Mucosa of stomach (tissue), 1 donor: ENCODE results near the gene RFTN1.

Experiments used
- H3K27me3 ChIP-seq: one replicate; pipeline ENCODE4 v1.7.0; 2013; ENCODE audit warnings: mild to moderate bottlenecking, low read length; ENCODE audit not compliant: control insufficient read depth, insufficient read depth
- H3K36me3 ChIP-seq: one replicate; pipeline ENCODE4 v1.7.0; 2013; ENCODE audit warnings: low read length; ENCODE audit not compliant: control insufficient read depth, insufficient read depth
- H3K4me1 ChIP-seq: one replicate; pipeline ENCODE4 v1.7.0; 2013; ENCODE audit warnings: mild to moderate bottlenecking, low read length; ENCODE audit not compliant: control insufficient read depth, insufficient read depth
- H3K4me3 ChIP-seq: one replicate; pipeline ENCODE4 v1.7.0; 2013; ENCODE audit warnings: low read length
- H3K9ac ChIP-seq: one replicate; pipeline ENCODE4 v1.7.0; 2013; ENCODE audit warnings: mild to moderate bottlenecking, low read length, moderate library complexity
- H3K9me3 ChIP-seq: one replicate; pipeline ENCODE4 v1.7.0; 2013; ENCODE audit warnings: mild to moderate bottlenecking, low read length, moderate library complexity; ENCODE audit not compliant: control insufficient read depth
- donor health status: Pancreatic carcinoma.

Gene RFTN1

DNA sequence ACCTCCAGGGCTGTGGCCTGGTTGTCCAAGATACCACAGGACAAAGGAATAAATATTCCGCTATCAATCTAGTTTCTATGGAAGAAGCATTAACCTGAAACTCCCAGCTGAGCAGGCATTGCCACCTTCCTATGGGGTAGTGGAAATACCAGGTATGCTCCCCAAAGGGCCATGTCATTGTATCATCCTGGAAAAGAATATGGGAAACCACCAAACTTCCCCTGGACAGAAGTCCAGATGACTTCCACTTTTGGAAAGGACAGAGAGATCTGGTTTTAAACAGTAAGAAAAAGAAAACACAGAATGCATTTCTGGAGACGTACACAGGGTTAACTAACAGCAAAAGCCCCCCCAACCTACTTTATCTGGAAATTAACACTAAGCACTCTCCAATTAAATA is 100.2 kb downstream of the RFTN1 start:
- Histone ChIP-seq H3K27me3 (no peaks in the 10 kb centered on the region), H3K9me3 (no peaks in the 10 kb centered on the region), H3K36me3 (no peaks in the 10 kb centered on the region), H3K9ac (no peak overlapping the region), H3K4me3 (no peak overlapping the region), H3K4me1 (no peaks in the 10 kb centered on the region)

DNA sequence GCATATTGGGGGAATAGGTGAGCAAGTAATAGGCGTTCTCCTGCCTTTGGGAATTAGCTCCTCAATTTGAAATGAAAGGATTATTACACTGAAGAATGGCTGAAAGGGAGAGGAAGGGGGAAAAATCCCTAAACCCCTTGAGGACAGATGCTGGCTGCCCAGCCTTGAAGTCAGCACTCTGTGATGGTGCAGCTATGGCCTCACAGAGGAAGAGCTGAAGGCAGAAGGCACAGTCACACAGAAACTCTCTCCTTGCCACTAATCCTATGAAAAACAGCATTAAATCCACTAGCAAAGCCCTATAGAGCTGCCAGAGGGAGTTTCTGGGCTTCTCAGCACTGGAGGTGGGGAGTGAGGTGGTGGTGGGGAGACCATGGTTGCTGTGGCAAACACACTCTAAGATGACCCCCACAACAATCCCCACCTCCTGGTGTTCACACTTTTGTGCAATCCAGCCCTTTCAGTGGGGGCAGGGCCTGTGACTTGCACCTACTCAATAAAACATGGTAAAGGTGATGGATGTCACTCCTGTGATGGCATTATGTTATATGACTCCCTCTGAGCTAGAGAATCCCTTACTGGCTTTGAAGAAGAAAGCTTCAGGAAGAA is 101.2 kb downstream of the RFTN1 start:
- no peak overlapping the region for H3K9ac ChIP-seq
- H3K27me3 ChIP-seq = no peaks in the 10 kb centered on the region
- H3K36me3 ChIP-seq = no peaks in the 10 kb centered on the region
- H3K9me3 ChIP-seq = no peaks in the 10 kb centered on the region
- H3K4me1 ChIP-seq = no peaks in the 10 kb centered on the region
- no peak overlapping the region for H3K4me3 ChIP-seq

DNA sequence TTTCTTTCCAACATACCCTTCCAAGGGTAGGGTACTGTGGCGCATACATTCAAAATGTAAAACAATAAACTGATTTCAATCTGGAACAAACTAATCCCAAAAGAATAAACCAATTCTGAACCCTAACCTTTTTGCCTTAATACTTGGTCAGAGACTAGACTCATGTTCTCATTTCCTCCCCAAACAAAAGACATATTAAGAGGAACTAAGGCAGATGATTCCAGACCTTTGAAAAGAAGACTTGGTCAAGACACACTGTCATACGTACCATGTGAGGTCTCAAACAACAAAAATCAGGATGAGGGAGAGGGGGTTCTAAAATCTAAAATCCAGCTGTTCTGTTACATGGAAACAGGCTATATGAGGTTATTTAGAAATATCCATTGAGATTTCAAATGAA is 102.1 kb downstream of the RFTN1 start:
- no peaks in the 10 kb centered on the region for H3K36me3 ChIP-seq

GRCh38 chr3:16410659-16411058 is 102.8 kb downstream of the RFTN1 start:
- H3K4me1 ChIP-seq = no peaks in the 10 kb centered on the region
- H3K9me3 ChIP-seq = no peaks in the 10 kb centered on the region
- H3K36me3 ChIP-seq = no peaks in the 10 kb centered on the region
- H3K27me3 ChIP-seq = no peaks in the 10 kb centered on the region
- no peak overlapping the region for H3K4me3 ChIP-seq
- no peak overlapping the region for H3K9ac ChIP-seq

More for the DNA sequence above, 102.1 kb downstream of the RFTN1 start:
- Histone ChIP-seq H3K27me3 (no peaks in the 10 kb centered on the region), H3K9ac (no peak overlapping the region), H3K4me3 (no peak overlapping the region), H3K4me1 (no peaks in the 10 kb centered on the region), H3K9me3 (no peaks in the 10 kb centered on the region)

DNA sequence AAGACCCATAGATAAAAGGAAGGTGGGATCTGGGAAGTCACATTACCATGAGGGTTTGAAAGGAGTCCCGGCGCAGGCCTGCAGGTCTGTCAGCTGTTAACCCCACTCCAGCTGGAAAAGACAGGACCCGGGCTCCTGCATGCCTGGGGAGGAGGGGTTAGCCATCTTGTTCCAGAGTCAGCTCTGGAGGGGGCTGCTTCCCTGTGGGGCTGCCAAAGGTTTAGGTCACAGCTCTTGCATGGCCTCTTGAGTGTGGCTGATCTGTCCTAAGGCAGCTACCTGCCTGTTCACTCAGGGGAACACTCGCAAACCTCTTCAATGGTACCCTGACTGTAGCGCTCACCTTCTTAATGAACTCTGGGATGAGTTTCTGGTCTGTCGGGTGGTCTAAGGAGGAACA is 104.5 kb downstream of the RFTN1 start:
- no peaks in the 10 kb centered on the region for H3K9me3 ChIP-seq
- H3K36me3 ChIP-seq = no peaks in the 10 kb centered on the region
- no peak overlapping the region for H3K9ac ChIP-seq
- H3K27me3 ChIP-seq = no peaks in the 10 kb centered on the region
- no peaks in the 10 kb centered on the region for H3K4me1 ChIP-seq
- H3K4me3 ChIP-seq = no peak overlapping the region

- no peaks in the 10 kb centered on the region for H3K4me1 ChIP-seq
- no peaks in the 10 kb centered on the region for H3K9me3 ChIP-seq
- H3K36me3 ChIP-seq = no peaks in the 10 kb centered on the region
- H3K4me3 ChIP-seq = no peak overlapping the region
- H3K27me3 ChIP-seq = no peaks in the 10 kb centered on the region
- H3K9ac ChIP-seq = no peak overlapping the region
These were observed 106.1 kb downstream of the RFTN1 start for GRCh38 chr3:16407366-16407765.

GRCh38 chr3:16406579-16406978 is 106.9 kb downstream of the RFTN1 start:
- Histone ChIP-seq H3K27me3 (no peaks in the 10 kb centered on the region), H3K36me3 (no peaks in the 10 kb centered on the region), H3K4me3 (no peak overlapping the region), H3K9me3 (no peaks in the 10 kb centered on the region), H3K9ac (no peak overlapping the region), H3K4me1 (no peaks in the 10 kb centered on the region)

DNA sequence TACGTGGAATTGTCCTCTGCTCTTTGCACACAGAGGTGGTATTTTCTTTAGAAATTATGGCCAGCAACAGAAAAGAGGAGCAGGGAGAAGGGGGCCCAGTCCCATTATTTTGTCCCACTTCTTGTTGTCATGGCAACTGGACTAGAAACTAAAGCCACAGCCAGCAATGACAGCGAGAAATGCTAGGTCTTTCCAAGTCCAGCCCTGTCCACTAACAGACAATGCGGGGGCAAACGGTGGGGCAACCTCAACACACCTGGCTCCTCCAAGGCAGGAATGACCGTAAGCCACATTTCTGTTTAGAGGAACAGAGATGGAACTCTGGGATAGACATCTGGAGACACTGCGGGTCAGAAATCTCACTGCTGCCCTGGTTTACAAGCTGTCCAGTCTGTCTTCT is 107.3 kb downstream of the RFTN1 start:
- H3K4me3 ChIP-seq = no peak overlapping the region
- H3K27me3 ChIP-seq = no peaks in the 10 kb centered on the region
- H3K4me1 ChIP-seq = no peaks in the 10 kb centered on the region
- no peaks in the 10 kb centered on the region for H3K36me3 ChIP-seq
- no peak overlapping the region for H3K9ac ChIP-seq
- no peaks in the 10 kb centered on the region for H3K9me3 ChIP-seq

DNA sequence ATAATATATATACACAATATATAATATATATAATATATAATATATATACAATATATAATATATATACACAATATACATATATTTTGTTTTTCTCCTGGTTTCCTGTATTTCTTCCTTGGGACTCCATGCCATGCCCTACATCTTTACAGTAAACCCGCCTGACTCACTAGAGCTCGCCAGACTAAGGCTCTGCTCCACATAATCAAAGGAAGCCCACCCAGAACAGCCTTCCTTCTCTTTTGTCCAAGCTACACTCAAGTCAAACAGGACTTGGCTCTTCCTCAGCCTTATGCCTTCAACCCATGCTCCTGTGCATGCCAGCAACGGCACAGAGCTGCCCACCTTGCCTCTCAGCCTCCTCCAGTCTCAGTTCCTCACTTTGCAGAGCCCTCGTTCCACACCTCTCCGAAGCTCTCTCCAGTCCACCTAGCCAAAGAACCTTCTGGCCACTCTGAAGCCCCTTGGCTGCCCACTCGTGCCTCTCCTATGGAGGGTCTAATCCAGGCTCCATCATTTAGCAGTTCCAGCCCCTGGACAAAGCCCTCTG is 109.1 kb downstream of the RFTN1 start:
- H3K36me3 ChIP-seq = no peaks in the 10 kb centered on the region
- no peaks in the 10 kb centered on the region for H3K27me3 ChIP-seq
- H3K4me3 ChIP-seq = no peak overlapping the region
- H3K9me3 ChIP-seq = no peaks in the 10 kb centered on the region
- H3K4me1 ChIP-seq = no peaks in the 10 kb centered on the region
- H3K9ac ChIP-seq = no peak overlapping the region

GRCh38 chr3:16402451-16402850 is 111.0 kb downstream of the RFTN1 start:
- no peaks in the 10 kb centered on the region for H3K9me3 ChIP-seq
- no peak overlapping the region for H3K9ac ChIP-seq
- H3K27me3 ChIP-seq = no peaks in the 10 kb centered on the region
- H3K36me3 ChIP-seq = no peaks in the 10 kb centered on the region
- H3K4me3 ChIP-seq = no peak overlapping the region
- peaks cover 3% of the 10 kb centered on the region for H3K4me1 ChIP-seq

GRCh38 chr3:16401273-16401672 is 112.2 kb downstream of the RFTN1 start:
- no peak overlapping the region for H3K4me3 ChIP-seq
- peaks cover 3% of the 10 kb centered on the region for H3K4me1 ChIP-seq
- H3K36me3 ChIP-seq = no peaks in the 10 kb centered on the region
- no peaks in the 10 kb centered on the region for H3K27me3 ChIP-seq
- H3K9me3 ChIP-seq = no peaks in the 10 kb centered on the region
- H3K9ac ChIP-seq = no peak overlapping the region

GRCh38 chr3:16400106-16400931 is 113.2 kb downstream of the RFTN1 start:
- Histone ChIP-seq H3K9ac (no peak overlapping the region), H3K4me1 (peaks cover 3% of the 10 kb centered on the region), H3K36me3 (no peaks in the 10 kb centered on the region), H3K9me3 (no peaks in the 10 kb centered on the region), H3K27me3 (no peaks in the 10 kb centered on the region), H3K4me3 (no peak overlapping the region)
